Epithelial cell of proximal tubule (primary cell): Measurements from ENCODE around the gene TLX3. TPM values are rescaled to one million over a fixed set of nuclear protein-coding genes. Genes with fewer than 3 reads are reported as not detected.

Source experiments
- DNase-seq: peaks from one replicate; pipeline ENCODE4 v3.0.0-alpha.2; 2011; ENCODE audit warnings: low read depth
- H3K4me3 ChIP-seq: 2 replicates; pipeline ENCODE4 v1.5.1; 2011; ENCODE audit warnings: low read depth, mild to moderate bottlenecking, low read length
- CTCF ChIP-seq: conservative IDR thresholded peaks from 2 replicates; pipeline ENCODE4 v1.5.1; 2012; ENCODE audit warnings: low read depth, mild to moderate bottlenecking, low read length
- total RNA-seq: library from RNA; depleted of rRNA; stranded (reverse); fragments of >200 nt; gene quantifications from 2 replicates; pipeline ENCODE4 v1.2.3, GENCODE V29; 2015

The TLX3 gene
- total RNA-seq, result 0.87 TPM in 1 of 2 replicates, not detected in the other

- DNase-seq, result no peak
- no peak for TF ChIP-seq CTCF
- no peak within 1 kb of the TSS for H3K4me3 ChIP-seq
These were observed at the start of gene TLX3 for GRCh38 chr5:171308453-171309275. TLX3 (plus strand) TSS chr5:171309248; CDS start chr5:171309366, 118 bp downstream.

- no peak overlapping the region for H3K4me3 ChIP-seq
- no peak for TF ChIP-seq CTCF
- DNase-seq, result no peak
These were observed 47.7 kb upstream of the TLX3 start for GRCh38 chr5:171261361-171261760.

- no peak for DNase-seq
- no peak for TF ChIP-seq CTCF
- H3K4me3 ChIP-seq, result no peak overlapping the region
These were observed 47.1 kb upstream of the TLX3 start for GRCh38 chr5:171261904-171262303.

GRCh38 chr5:171263181-171263580 is 45.9 kb upstream of the TLX3 start:
- no peak for DNase-seq
- TF ChIP-seq CTCF, result no peak
- H3K4me3 ChIP-seq, result no peak overlapping the region

- no peak overlapping the region for H3K4me3 ChIP-seq
- TF ChIP-seq CTCF, result no peak
- DNase-seq, result no peak
These were observed 44.2 kb upstream of the TLX3 start for GRCh38 chr5:171264843-171265242.

GRCh38 chr5:171268700-171269620 is 40.1 kb upstream of the TLX3 start:
- peak overlapping the region; percentile 17 for H3K4me3 ChIP-seq
- TF ChIP-seq CTCF, result no peak
- no peak for DNase-seq
